Kidney (tissue), 14 donors: ENCODE results near the gene KCNMB3. TPM values are rescaled to one million over a fixed set of nuclear protein-coding genes. Genes with fewer than 3 reads are reported as not detected.
"Not testable (repeated sequence)": the region's sequence is repeated elsewhere in the genome, so short reads cannot be mapped to it uniquely, and the experiment has no call there.

Source experiments
- DNase-seq, 5 donors: peaks; one replicate each; pipeline ENCODE4 v3.0.0-alpha.2; 2013 to 2020
- FAIRE-seq: peaks from 2 replicates; lab custom pipeline; 2012; peaks lifted over from hg19 to GRCh38; lab: Jason Lieb, UNC
- H3K27ac ChIP-seq, 2 donors: one replicate each; pipeline ENCODE4 v1.7.0; 2013; ENCODE audit warnings: low read depth in 2 of 2, low read length in 2 of 2, inconsistent platforms in 1 of 2
- H3K27me3 ChIP-seq: one replicate; pipeline ENCODE4 v1.7.1; 2013; ENCODE audit warnings: low read length, inconsistent platforms; ENCODE audit not compliant: control insufficient read depth, insufficient read depth
- H3K36me3 ChIP-seq, 3 donors: one replicate each; pipeline versions ENCODE4 v1.7.0 to v1.7.1; 2013; ENCODE audit warnings: low read length in 3 of 3, control low read depth in 1 of 3, inconsistent platforms in 1 of 3; ENCODE audit not compliant: insufficient read depth in 3 of 3, control insufficient read depth in 2 of 3
- H3K4me1 ChIP-seq, 3 donors: one replicate each; pipeline versions ENCODE4 v1.7.0 to v1.7.1; 2013; ENCODE audit warnings: low read length in 3 of 3, inconsistent platforms in 1 of 3, low read depth in 1 of 3; ENCODE audit not compliant: control insufficient read depth in 2 of 3, insufficient read depth in 2 of 3
- H3K4me3 ChIP-seq, 3 donors: one replicate each; pipeline versions ENCODE4 v1.7.0 to v1.8.1; 2013; ENCODE audit warnings: low read length in 3 of 3, control low read depth in 1 of 3, inconsistent platforms in 1 of 3
- H3K9ac ChIP-seq, 3 donors: one replicate each; pipeline versions ENCODE4 v1.7.0 to v1.7.1; 2013; ENCODE audit warnings: low read length in 3 of 3, control low read depth in 1 of 3, inconsistent platforms in 1 of 3
- H3K9me3 ChIP-seq, 3 donors: one replicate each; pipeline versions ENCODE4 v1.7.0 to v1.7.1; 2013; ENCODE audit warnings: low read length in 3 of 3, control low read depth in 1 of 3, inconsistent platforms in 1 of 3; ENCODE audit not compliant: control insufficient read depth in 2 of 3, insufficient read depth in 1 of 3
- CTCF ChIP-seq: IDR thresholded peaks from 3 replicates; pipeline ENCODE4 v1.5.1; 2012; ENCODE audit warnings: mild to moderate bottlenecking, moderate library complexity, borderline replicate concordance; ENCODE audit not compliant: insufficient read depth; ENCODE audit errors: extremely low read depth
- intact Hi-C: fragments of 100-400 bp; cut with DNase I; formaldehyde crosslinking; loops from one replicate; pipeline ENCODE4 v1.11.1; 2022
- polyA plus RNA-seq: library from polyadenylated mRNA; stranded (reverse); fragments of 350-450 nt; fragmentation: Illumina TruSeq; extraction: RNeasy Lipid Tissue Mini Kit (QIAGEN cat#74804); gene quantifications from one replicate; pipeline ENCODE4 v1.2.3, GENCODE V29; 2014; ENCODE audit warnings: low read depth, low replicate concordance; ENCODE audit not compliant: insufficient read depth
- total RNA-seq: library from RNA; stranded (reverse); fragmentation: NEBNext Ultra II Directional; extraction: Animal tissue kit (Norgen Biotek cat#: 25700); gene quantifications from one replicate; pipeline ENCODE4 v1.2.1, GENCODE V29; 2021
- donor health status: control.
- donor health status: control.
- donor health status: control.
- donor health status: control.
- donor health status: control.
- donor health status: DM: yes; HTN: yes; CAD: no.
- donor health status: Normal renal cell carcinoma (clear cell type).

Gene KCNMB3
- total and polyA plus RNA-seq, 2 donors from 2014 or later, result 1.7 to 3.7 TPM

- Histone ChIP-seq H3K27me3 (no peaks in the 10 kb centered on the region), H3K27ac (no peak overlapping the region), H3K4me1 (no peaks in the 10 kb centered on the region), H3K9me3 (no peaks in the 10 kb centered on the region), H3K36me3 (peaks cover 3 to 16% (median 4%) of the 10 kb centered on the region in 3 donors), H3K4me3 (no peak overlapping the region), H3K9ac (no peak overlapping the region)
- intact Hi-C loops, result no loop called here
- FAIRE-seq, result no peak
- TF ChIP-seq CTCF, result no peak
- no peak for DNase-seq
Observed at GRCh38 chr3:179229177-179229576, 21.7 kb downstream of the KCNMB3 start.

DNA sequence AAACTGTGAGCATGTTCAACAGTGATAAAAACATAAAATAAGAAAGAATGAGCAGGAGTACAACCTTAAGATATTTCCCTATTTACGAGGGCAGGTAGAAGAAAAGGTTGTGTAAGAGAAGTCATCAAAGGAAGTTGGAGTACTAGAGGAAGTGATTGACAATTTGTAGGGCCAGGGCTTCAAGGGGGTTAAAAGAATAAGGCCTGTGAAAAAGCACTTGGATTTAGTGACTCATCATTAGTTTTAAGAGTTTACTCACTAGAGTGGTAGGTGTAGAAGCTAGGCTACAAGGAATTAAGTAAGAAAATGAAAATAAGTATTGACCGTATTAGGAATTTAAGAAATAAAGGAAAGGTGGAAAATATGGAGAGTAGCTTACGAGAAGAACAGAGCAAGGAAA lies 23.6 kb downstream of the KCNMB3 start:
- no peak overlapping the region for H3K4me3 ChIP-seq
- H3K36me3 ChIP-seq, result peaks cover 3 to 14% (median 4%) of the 10 kb centered on the region in 3 donors
- FAIRE-seq, result no peak
- intact Hi-C loops, result no loop called here
- H3K27me3 ChIP-seq, result no peaks in the 10 kb centered on the region
- no peaks in the 10 kb centered on the region for H3K9me3 ChIP-seq
- DNase-seq, result no peak
- H3K4me1 ChIP-seq, result no peaks in the 10 kb centered on the region
- no peak overlapping the region for H3K9ac ChIP-seq
- no peak for TF ChIP-seq CTCF
- no peak overlapping the region for H3K27ac ChIP-seq

- DNase-seq (no peak), FAIRE-seq (no peak)
- Histone ChIP-seq H3K9me3 (no peaks in the 10 kb centered on the region), H3K36me3 (peaks cover 3 to 15% (median 3%) of the 10 kb centered on the region in 3 donors), H3K4me3 (no peak overlapping the region), H3K9ac (no peak overlapping the region), H3K27ac (no peak overlapping the region), H3K4me1 (no peaks in the 10 kb centered on the region), H3K27me3 (no peaks in the 10 kb centered on the region)
- intact Hi-C loops, result no loop called here
- no peak for TF ChIP-seq CTCF
Observed at GRCh38 chr3:179224584-179224983, 26.3 kb downstream of the KCNMB3 start.

DNA sequence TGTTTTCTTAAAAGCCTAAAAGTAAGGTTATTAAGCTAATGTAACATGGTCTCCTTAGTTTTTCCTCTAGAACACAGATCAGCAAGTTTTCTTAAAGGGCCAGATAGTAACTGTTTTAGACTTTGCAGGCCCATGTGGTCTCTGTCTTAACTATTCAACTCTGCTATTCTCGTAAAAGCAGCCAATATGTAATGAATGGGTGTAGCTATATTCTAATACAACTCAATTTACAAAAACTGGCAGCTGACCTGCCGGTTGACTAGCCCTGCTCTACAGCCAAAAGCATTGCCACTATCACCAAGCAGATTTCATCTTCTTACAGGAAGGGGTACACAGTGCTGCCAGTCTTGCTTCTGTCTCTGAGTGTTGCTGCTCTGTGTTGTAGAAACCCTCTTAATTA lies 27.4 kb downstream of the KCNMB3 start:
- no peak for TF ChIP-seq CTCF

DNA sequence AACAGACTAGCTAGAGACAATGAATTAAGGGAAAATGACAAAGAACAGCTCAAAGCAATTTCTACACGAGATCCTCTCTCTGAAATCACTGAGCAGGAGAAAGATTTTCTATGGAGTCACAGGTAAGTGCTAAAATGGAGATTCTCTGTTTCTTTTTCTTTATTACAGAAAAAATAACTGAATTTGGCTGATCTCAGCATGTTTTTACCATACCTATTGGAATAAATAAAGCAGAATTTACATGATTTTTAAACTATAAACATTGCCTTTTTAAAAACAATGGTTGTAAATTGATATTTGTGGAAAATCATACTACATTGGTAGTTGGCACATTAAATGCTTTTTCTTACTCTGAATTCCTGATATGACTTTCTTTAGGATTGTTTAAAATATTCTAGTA lies 32.7 kb downstream of the KCNMB3 start:
- H3K9me3 ChIP-seq, H3K9ac ChIP-seq, H3K27ac ChIP-seq, H3K27me3 ChIP-seq, H3K4me3 ChIP-seq, H3K36me3 ChIP-seq, DNase-seq, intact Hi-C loops, H3K4me1 ChIP-seq: not testable (repeated sequence)
- peak; percentile 33 for FAIRE-seq

More for the DNA sequence above, 27.4 kb downstream of the KCNMB3 start:
- no peaks in the 10 kb centered on the region for H3K9me3 ChIP-seq
- H3K27me3 ChIP-seq, result no peaks in the 10 kb centered on the region
- no peak for DNase-seq
- H3K4me1 ChIP-seq, result no peaks in the 10 kb centered on the region
- no peak overlapping the region for H3K9ac ChIP-seq
- H3K4me3 ChIP-seq, result no peak overlapping the region
- peaks cover 3 to 15% (median 3%) of the 10 kb centered on the region in 3 donors for H3K36me3 ChIP-seq
- intact Hi-C loops, result no loop called here
- no peak for FAIRE-seq
- no peak overlapping the region for H3K27ac ChIP-seq
